GM15510 (cell line): ENCODE data around the gene SH3RF3.

Experiments
- POLR2A ChIP-seq: IDR thresholded peaks from 3 replicates; pipeline ENCODE4 v1.6.1; 2011; ENCODE audit warnings: borderline replicate concordance; ENCODE audit not compliant: insufficient read length; ENCODE audit errors: extremely low read depth

Gene SH3RF3

DNA sequence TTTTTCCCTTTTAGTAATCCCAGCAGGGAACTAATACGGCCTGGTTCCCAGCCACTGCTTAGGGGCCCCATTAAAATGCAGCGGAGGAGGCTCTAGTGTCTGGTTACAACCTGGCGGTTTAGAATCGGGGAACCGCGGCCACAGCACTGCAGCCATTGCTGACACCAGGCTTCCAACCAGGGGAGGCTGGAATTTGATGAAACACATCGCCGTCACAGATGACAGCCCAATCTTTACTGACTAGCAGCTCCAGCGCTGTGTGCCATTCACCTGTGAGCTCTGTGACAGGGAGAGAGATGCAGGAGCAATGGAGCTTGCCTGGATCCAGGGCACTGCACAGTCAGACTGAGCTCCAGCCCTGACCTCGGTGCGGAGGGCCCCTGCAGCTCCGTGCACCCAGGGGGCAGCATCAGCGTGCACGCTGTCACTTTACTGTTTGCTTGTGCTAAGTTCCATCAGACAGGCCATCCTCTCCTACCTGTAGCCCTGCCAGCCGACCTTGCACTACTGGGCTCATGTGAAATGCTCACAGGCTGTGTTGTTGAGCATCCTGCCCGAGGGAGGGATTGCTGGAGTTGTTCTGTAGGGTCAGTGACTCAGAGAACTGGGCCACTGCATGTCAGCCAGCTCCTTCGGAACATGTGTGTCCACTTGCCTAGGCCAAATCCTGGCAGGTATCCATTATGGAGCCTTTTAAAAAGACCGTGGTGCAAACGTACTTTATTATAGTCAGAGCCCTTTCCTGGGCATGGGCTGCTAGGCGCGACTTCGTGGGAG is 281.2 kb downstream of the SH3RF3 start:
- TF ChIP-seq POLR2A = no peak

DNA sequence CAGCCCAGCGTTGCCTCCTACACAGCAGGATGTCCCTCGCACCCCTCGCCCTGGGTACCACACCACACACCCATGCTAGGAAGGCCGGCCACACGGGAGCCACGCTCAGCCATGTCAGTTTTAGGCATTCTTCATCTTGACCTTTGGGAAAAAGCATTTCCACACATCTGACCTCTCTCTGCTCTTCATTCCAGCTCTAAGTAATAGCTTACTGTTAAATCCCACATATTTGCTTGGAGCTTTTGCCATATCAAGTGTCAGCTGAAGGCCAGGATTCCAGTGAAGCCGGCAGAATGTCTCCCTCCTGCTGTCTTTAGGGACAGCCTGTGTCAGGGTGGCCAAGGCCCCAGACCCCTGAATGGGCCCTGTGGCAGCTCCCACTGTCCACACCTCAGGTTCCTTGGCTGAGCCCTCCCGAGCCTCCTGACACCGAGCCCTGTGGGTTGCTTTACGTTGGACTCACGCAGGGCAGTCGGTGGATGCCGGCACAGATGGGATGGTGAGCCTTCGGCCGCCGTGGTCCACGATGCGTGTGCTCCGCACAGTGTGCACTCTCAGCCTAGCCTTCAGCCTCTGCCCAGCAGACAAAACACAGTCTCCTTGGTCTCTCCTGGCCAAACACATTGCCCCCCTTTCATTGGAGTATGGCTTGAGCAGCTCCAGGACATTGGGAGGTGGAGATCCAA is 282.8 kb downstream of the SH3RF3 start:
- no peak for TF ChIP-seq POLR2A

DNA sequence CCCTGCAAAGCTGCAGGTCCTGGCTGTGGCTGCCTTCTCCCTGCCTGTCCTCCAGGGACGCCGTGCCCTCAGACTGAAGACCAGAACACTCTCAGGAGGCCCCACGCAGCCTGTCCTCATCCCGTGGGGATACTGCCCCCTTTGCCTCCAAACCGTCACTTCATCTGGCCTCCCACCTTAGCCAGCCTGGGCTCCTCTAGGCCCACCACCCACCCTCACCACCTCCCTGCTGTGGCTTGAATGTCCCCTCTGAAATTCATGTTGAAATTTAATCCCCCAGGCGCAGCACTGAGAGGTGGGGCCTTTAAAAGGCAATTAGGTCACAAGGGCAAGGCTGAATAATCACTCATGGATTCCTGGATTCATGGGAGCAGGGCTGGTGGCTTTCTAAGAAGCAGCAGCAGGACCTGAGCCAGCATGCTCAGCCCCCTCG is 286.6 kb downstream of the SH3RF3 start:
- TF ChIP-seq POLR2A = no peak

DNA sequence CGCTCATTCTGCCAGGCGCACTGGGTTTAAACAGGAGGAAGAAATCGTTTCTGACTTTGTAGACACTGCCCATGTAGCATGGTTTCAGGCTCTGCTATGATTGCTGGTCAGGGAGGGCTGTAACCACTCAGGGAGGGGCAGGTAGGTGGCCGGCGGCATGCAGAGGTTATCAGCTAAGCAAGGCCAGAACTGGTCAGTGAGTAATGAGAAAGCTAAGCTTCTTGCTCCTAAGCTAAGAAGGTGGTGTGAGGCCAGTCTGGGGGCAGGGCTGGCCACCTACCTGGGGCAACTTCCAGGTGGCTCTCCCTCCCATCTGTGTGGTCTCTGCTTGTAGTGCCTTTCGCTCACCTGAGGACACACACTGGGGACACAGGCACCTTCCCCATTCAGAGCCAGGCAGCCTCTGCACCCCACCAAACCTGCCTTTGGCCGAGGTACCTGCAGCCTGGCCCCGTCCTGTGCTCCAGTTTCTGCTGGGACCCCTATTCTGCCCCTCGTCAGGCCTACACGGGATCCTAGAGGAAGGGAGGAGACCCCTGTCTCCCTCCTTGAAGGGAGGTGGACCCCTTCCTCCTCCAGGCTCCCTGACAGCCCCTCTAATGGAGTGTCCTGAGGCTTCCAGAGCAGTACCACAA is 288.8 kb downstream of the SH3RF3 start:
- TF ChIP-seq POLR2A = no peak

DNA sequence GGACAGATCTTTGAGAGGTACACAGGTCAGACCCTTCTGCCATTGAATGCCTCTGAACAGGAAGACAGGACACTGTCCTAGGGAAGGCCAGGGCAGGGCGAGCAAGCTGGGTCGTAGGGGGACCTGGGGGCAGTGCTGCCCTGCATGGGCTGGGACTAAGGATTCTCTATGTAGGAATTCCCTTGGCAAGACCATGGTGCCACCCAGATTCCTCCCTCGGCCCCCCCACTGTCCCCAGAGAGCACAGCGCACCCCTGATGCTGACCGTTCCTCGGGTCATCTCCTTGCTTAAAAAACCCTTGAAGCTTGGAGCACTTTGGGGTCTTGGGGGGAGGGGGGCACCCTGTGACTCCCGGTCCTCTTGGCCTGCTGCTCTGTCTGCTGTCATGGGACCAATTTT is 289.7 kb downstream of the SH3RF3 start:
- TF ChIP-seq POLR2A = no peak

DNA sequence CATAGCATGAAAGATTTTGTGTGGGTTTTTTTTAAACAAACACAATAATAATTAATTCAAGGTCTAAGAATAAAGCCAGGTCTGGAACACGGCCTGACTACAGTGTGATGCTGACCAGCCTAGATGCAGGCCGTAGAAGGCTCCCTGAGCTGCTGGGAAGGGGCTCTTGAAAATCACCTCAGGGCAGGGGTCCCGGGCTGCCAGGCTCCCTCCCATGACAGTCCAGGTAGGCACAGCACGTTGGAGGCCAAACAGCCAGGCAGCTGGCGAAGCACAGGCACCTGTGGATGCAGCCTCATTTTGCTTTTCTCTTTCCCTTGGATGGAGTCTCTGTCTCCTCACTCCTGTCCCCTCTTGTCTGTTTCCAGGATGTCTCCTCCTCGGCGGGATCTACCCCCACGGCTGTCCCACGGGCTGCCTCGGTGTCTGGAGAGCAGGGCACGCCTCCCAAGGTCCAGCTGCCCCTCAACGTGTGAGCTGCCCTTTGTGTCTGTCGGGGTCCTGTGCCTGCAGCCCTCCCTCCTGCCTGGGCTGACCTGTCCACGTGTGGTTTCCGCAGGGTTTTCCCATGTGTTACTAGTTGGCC is 290.3 kb downstream of the SH3RF3 start:
- TF ChIP-seq POLR2A = no peak

DNA sequence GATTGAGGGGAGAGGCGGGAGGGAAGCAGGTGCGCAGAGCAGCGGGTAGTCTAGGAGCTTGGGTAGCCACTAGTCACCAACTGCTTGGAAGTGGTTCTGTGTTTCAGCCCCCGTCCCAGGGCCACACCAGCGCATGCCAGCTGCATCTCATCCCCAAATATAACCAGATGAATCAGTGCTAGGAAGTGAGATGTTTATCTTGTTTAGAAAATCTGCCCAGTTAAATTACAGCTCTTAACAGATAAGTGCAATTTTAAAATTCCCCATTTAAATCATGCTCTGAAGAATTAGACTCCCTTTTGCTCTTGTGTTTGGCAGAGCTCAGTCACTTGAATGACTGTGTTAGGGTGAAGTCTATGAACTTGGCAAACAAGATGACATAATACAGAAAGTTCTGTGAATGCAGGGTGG is 291.0 kb downstream of the SH3RF3 start:
- no peak for TF ChIP-seq POLR2A

DNA sequence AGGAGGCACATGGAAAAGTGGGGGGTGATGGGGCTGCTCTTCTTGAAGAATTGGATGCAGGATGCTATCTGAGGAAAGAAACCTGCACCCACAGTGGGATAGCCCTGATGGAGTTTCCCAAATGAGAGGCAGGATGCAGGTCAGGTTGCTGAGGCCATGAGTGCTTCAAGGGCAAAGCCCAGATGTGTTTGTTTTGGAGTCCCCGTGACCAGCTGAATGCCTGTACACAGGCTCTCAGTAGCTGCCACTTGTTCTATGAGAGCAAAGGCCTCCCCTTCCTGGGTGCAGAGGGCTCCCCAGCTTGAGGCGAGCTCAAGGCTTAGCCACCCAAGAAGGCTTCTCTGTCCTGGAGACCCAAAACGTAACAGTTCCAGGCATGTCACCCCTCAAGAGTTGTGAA is 292.1 kb downstream of the SH3RF3 start:
- no peak for TF ChIP-seq POLR2A

DNA sequence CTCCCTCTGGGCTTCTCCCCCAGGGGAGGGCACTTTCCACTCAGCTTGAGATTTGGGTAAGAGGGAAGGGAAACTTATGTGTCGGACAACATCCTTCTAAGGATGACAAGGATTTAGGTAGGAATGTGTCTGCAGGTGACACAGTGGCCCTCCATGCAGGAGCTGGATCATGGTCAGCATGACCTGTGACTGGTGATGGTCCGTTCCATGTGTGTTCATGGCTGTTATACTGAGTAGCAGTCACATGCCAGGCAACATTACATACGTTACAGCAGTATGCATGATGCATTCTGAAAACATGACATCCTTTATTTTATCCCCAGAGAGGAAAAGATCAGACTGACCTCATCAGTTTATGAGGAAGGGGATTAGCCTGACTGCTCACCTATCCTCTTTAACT is 292.6 kb downstream of the SH3RF3 start:
- no peak for TF ChIP-seq POLR2A

DNA sequence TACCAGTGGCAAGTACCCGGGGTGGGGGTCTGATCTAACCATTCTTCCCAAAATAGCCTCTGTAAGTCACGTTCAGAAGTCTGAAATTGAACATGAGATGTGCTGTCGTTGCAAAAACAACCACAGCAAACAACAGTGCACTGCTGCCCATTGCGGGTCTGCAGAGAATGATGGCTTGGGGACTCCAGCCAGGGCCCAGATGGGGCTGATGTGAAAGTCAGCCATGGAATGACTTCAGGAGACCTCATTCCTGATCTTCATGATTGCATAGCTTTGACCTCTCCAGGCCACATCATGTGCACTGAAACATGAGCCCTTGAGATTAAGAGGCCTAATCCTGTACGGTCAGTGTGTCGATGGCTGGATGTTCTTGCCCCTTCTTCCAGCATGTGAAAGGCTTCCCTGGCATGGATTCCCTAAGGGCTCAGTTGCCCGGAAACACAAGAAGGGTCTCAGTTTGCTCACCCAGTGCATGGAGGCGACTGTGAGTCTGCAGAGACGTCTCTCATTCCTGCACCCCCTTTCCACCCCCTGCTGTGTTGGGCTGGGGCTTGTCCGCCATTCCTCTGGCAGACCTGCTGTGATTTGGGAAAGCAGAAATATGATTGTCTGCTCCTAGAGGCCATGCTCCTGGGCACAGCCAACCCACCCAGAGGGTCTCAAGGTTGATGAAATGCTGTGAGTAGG is 293.2 kb downstream of the SH3RF3 start:
- TF ChIP-seq POLR2A = no peak

DNA sequence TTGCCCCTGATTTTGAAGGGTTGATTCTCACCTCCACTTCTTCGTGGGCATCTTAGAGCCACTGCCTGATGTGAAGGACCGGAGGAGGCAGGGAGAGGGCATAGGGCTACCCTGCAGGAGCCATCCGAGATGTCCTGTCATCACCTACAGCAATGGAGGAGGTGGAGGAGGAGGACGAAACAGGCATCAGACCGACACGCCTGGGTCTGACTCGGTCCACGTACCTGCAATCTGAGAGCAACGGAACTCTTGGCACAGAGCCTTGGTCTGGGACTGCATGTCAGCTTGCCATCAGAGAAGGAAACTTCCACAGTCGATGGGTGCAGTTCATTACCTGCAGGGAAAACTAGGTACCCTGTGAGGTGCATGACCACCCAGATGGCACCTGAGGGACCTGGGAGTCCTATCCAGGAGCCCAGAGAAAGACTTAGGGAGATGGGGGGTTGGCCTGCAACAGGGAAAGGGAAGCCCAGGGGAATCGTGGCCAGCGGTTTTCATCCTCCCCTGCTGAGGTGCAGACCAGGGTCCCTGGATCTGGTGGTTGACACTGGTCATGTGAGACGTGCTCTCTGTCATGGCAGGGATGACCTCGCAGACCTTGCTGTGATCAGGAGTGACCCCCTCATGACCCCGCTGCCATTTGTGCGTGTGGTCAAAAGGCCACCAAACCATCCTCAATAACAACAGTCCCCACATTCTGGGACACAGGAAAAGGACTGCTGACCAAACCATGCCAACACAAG is 293.9 kb downstream of the SH3RF3 start:
- no peak for TF ChIP-seq POLR2A

DNA sequence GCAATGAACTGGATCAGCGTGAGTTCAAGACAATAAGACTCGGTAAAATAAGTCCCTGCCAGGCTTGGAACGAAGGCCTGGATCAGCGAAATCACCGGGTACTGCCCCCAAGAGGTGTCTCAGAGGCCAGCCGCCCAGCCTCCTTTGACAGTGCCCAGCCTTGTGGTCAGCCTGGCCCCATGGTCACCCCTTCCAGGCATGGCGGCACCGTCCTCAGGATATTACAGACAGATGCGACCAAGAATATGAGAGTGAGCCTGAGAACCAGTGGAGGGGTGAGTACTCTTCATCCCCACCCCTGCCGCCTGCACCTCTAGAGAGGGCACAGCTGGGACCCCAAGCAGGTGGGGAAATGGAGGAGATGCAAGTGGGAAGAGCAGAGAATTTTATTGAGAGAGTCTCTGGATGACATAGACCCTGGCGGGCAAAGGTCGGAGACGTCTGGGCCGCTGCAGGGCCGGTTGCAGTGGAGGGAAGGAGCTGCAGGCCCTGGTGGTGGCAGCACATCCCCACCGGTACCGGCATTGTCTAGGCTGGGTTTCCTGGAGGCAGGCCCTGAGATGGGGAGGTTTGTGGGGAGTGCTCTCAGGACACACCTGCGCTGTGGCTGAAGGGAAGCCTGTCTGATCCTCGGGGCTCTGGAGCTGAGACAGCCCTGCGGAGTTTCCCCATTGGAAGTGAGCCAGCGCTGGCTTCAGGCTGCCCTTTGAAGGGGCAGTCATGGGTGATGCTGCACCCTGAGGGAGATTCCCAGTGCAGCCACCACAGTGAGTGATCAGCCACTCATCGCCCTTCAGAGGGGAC is 294.8 kb downstream of the SH3RF3 start:
- no peak for TF ChIP-seq POLR2A

DNA sequence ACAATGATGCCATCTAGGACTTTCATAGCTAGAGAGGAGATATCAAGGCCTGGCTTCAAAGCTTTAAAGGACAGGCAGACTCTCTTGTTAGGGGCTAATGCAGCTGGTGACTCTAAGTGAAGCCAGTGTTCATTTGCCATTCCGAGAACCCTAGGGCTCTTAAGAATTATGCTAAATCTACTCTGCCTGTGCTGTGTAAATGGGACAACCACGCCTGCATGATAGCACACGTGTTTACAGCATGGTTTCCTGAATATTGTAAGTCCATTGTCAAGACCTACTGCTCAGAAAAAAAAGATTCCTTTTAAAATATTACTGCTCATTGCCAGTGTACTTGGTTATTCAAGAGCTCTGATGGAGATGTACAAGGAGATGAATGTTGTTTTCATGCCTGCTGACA is 296.4 kb downstream of the SH3RF3 start:
- no peak for TF ChIP-seq POLR2A

DNA sequence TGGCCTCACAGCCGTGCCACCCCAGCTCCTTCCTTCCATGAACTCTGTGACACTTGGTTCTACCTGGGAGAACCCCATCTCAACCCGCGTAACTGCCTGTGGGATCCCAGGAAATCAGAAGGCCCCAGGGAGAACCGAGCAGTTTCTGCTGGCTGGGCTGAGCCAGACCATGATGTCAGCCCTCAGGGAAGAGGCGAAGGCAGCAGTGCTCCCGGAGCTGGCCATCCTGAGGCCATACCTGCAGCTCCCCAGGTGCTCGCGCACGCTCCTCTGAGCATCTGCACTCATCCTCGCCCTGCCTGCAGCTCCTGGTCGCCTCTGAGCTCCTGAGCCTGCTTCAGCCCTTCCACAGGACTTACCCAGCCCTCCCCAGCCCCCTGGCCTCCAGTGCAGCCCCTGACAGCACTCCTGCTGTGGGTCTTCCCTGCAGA is 298.7 kb downstream of the SH3RF3 start:
- TF ChIP-seq POLR2A = no peak

DNA sequence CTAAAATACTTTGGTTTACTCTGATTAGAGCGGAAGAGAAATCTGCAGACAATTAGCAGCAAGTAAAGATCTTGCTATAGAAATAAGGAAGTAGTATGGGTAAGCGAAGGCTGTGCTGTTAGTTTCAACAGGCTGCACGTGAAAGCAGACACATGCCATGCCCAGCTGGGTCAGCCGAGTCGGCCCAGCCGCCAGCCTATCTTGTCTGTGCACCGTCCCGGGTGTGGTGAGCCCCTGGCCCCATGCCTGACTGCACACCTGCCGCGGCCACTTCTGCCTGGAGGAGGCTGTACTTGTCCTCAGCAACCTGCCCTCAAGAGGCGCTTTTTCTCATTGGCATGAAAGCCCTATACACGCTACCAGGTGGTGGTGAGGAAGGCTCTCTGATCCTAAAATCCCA is 299.3 kb downstream of the SH3RF3 start:
- TF ChIP-seq POLR2A = no peak
